HepG2 (cell line): ENCODE measurements around the gene HSF4. TPM values are rescaled to one million over a fixed set of nuclear protein-coding genes. Genes with fewer than 3 reads are reported as not detected.

Source experiments
- MEF2D ChIP-seq: sonication (generic); formaldehyde crosslinking; IDR thresholded peaks from 2 replicates; pipeline ENCODE4 v1.5.1; 2020; ENCODE audit warnings: mild to moderate bottlenecking, missing genetic modification reagents
- NBN ChIP-seq: fragments of 450-650 bp; conservative IDR thresholded peaks from 2 replicates; pipeline ENCODE4 v1.6.1; 2017
- NCOR1 ChIP-seq: fragments of 200-600 bp; sonication (generic); IDR thresholded peaks from 2 replicates; pipeline ENCODE4 v1.7.0; 2017; ENCODE audit warnings: antibody characterized with exemption, low read length, borderline replicate concordance
- PHF8 ChIP-seq: sonication (generic); formaldehyde crosslinking; IDR thresholded peaks from 2 replicates; pipeline ENCODE4 v1.5.0; 2020; ENCODE audit warnings: missing genetic modification reagents
- PRDM15 ChIP-seq: sonication (generic); formaldehyde crosslinking; IDR thresholded peaks from 2 replicates; pipeline ENCODE4 v1.4.0; 2020; ENCODE audit warnings: missing genetic modification reagents
- RBM22 ChIP-seq: fragments of 200-400 bp; formaldehyde crosslinking; optimal IDR thresholded peaks from 2 replicates; pipeline ENCODE3; 2017; ENCODE audit warnings: mild to moderate bottlenecking, low read length, moderate library complexity
- TCF12 ChIP-seq, 2 experiments: fragments of 450-650 bp in 1 of 2; sonication (generic) in 1 of 2; formaldehyde crosslinking in 1 of 2; IDR thresholded peaks; 2 replicates each; pipeline versions ENCODE4 v1.6.1 to v1.8.0; 2017 to 2022; ENCODE audit warnings: antibody characterized with exemption in 1 of 2, mild to moderate bottlenecking in 1 of 2, missing genetic modification reagents in 1 of 2, moderate library complexity in 1 of 2
- TIGD3 ChIP-seq: sonication (generic); formaldehyde crosslinking; IDR thresholded peaks from 2 replicates; pipeline ENCODE4 v1.5.1; 2020; ENCODE audit warnings: mild to moderate bottlenecking, missing genetic modification reagents, borderline replicate concordance
- ZNF350 ChIP-seq: sonication (generic); formaldehyde crosslinking; IDR thresholded peaks from 2 replicates; pipeline ENCODE4 v1.4.0; 2020; ENCODE audit warnings: mild to moderate bottlenecking, low read depth, missing genetic modification reagents, borderline replicate concordance
- ZNF441 ChIP-seq: sonication (generic); formaldehyde crosslinking; IDR thresholded peaks from 2 replicates; pipeline ENCODE4 v1.7.0; 2021; ENCODE audit warnings: missing genetic modification reagents, borderline replicate concordance
- ZNF451 ChIP-seq: sonication (generic); formaldehyde crosslinking; IDR thresholded peaks from 2 replicates; pipeline ENCODE4 v1.5.0; 2020; ENCODE audit warnings: mild to moderate bottlenecking, missing genetic modification reagents
- ZNF570 ChIP-seq: sonication (generic); formaldehyde crosslinking; IDR thresholded peaks from 2 replicates; pipeline ENCODE4 v1.4.0; 2020; ENCODE audit warnings: mild to moderate bottlenecking, missing genetic modification reagents, borderline replicate concordance
- ZNF670 ChIP-seq: sonication (generic); formaldehyde crosslinking; IDR thresholded peaks from 2 replicates; pipeline ENCODE4 v1.8.0; 2022; ENCODE audit warnings: mild to moderate bottlenecking, missing genetic modification reagents, borderline replicate concordance
- ZSCAN12 ChIP-seq: sonication (generic); formaldehyde crosslinking; IDR thresholded peaks from 2 replicates; pipeline ENCODE4 v1.9.0; 2021; ENCODE audit warnings: mild to moderate bottlenecking, missing genetic modification reagents
- polyA plus RNA-seq, 8 experiments: library from polyadenylated mRNA; depleted of rRNA in 3 of 8; stranded (reverse) in 7 of 8; unstranded in 1 of 8; fragments of >200 nt; fragmentation: Illumina TruSeq in 4 of 8; extraction: Trizol in 4 of 8; gene quantifications; 2 replicates each; pipeline versions ENCODE4 v1.2.1 to v1.2.3, GENCODE V29; 2011 to 2016; ENCODE audit warnings: low read depth in 4 of 8, missing spikeins in 1 of 8, mixed read lengths in 1 of 8; ENCODE audit not compliant: insufficient read depth in 1 of 8
- total RNA-seq, 5 experiments: library from RNA; depleted of rRNA; stranded (reverse); fragments of >200 nt; fragmentation: Illumina TruSeq; extraction: Trizol; gene quantifications; 2 replicates each; pipeline ENCODE4 v1.2.3, GENCODE V29; 2016; ENCODE audit warnings: low read depth in 1 of 5
- TF ChIP-seq, protein P1 (sequence below): sonication (generic); formaldehyde crosslinking; IDR thresholded peaks from 2 replicates; pipeline ENCODE4 v1.5.1; 2020; ENCODE audit warnings: mild to moderate bottlenecking, moderate library complexity, missing genetic modification reagents
- TF ChIP-seq, protein P2 (sequence below): sonication (generic); formaldehyde crosslinking; IDR thresholded peaks from 2 replicates; pipeline ENCODE4 v1.8.0; 2022; ENCODE audit warnings: mild to moderate bottlenecking, missing genetic modification reagents; ENCODE audit not compliant: insufficient replicate concordance
- TF ChIP-seq, protein P3 (sequence below): sonication (generic); formaldehyde crosslinking; IDR thresholded peaks from 2 replicates; pipeline ENCODE4 v1.9.0; 2022; ENCODE audit warnings: low read depth, missing genetic modification reagents

Gene HSF4
- total and polyA plus RNA-seq, 2 of the 13 experiments (the other 11 are each of a cell fraction or from before 2014, with no cell fraction given), result 3.5 to 16.9 TPM

- TF ChIP-seq, protein P1, sequence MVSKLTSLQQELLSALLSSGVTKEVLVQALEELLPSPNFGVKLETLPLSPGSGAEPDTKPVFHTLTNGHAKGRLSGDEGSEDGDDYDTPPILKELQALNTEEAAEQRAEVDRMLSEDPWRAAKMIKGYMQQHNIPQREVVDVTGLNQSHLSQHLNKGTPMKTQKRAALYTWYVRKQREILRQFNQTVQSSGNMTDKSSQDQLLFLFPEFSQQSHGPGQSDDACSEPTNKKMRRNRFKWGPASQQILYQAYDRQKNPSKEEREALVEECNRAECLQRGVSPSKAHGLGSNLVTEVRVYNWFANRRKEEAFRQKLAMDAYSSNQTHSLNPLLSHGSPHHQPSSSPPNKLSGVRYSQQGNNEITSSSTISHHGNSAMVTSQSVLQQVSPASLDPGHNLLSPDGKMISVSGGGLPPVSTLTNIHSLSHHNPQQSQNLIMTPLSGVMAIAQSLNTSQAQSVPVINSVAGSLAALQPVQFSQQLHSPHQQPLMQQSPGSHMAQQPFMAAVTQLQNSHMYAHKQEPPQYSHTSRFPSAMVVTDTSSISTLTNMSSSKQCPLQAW (CRISPR knock-in tag), result no peak
- TF ChIP-seq PRDM15 (CRISPR knock-in tag) (0 out of 2 replicates have a peak, but pooled peaks have one; percentile 36), MEF2D (CRISPR knock-in tag) (no peak), RBM22 (no peak), ZNF441 (CRISPR knock-in tag) (peak; percentile 72), ZNF570 (no peak), PHF8 (CRISPR knock-in tag) (peak; percentile 36; the same call in 1 of the 2 replicates), TCF12 (IDR thresholded peaks at IDR 0.05) (no peak), TCF12 (CRISPR knock-in tag; IDR thresholded peaks at IDR 0.05) (0 out of 2 replicates have a peak, but pooled peaks have one; percentile 81), NBN (no peak), ZNF670 (CRISPR knock-in tag) (no peak; the same call in 1 of the 2 replicates), ZSCAN12 (0 out of 2 replicates have a peak, but pooled peaks have one; percentile 83), ZNF451 (CRISPR knock-in tag) (no peak; the same call in 1 of the 2 replicates), TIGD3 (no peak), ZNF350 (CRISPR knock-in tag) (no peak), NCOR1 (no peak)
- TF ChIP-seq, protein P2, sequence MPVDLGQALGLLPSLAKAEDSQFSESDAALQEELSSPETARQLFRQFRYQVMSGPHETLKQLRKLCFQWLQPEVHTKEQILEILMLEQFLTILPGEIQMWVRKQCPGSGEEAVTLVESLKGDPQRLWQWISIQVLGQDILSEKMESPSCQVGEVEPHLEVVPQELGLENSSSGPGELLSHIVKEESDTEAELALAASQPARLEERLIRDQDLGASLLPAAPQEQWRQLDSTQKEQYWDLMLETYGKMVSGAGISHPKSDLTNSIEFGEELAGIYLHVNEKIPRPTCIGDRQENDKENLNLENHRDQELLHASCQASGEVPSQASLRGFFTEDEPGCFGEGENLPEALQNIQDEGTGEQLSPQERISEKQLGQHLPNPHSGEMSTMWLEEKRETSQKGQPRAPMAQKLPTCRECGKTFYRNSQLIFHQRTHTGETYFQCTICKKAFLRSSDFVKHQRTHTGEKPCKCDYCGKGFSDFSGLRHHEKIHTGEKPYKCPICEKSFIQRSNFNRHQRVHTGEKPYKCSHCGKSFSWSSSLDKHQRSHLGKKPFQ (CRISPR knock-in tag), result no peak
- TF ChIP-seq, protein P3, sequence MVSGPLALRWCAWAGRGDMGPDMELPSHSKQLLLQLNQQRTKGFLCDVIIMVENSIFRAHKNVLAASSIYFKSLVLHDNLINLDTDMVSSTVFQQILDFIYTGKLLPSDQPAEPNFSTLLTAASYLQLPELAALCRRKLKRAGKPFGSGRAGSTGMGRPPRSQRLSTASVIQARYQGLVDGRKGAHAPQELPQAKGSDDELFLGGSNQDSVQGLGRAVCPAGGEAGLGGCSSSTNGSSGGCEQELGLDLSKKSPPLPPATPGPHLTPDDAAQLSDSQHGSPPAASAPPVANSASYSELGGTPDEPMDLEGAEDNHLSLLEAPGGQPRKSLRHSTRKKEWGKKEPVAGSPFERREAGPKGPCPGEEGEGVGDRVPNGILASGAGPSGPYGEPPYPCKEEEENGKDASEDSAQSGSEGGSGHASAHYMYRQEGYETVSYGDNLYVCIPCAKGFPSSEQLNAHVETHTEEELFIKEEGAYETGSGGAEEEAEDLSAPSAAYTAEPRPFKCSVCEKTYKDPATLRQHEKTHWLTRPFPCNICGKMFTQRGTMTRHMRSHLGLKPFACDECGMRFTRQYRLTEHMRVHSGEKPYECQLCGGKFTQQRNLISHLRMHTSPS (CRISPR knock-in tag), result no peak
These were observed 9.0 kb upstream of the HSF4 start (continued) for GRCh38 chr16:67155295-67156142.
